Gastrocnemius medialis (tissue), 4 donors: ENCODE measurements around the gene LRRC59.

Experiments
- CTCF ChIP-seq, 5 experiments: fragments of 450-650 bp in 3 of 5; fragments of 200-600 bp in 2 of 5; sonication (generic) in 2 of 5; IDR thresholded peaks in 4 of 5; conservative IDR thresholded peaks in 1 of 5; 1 replicate in 4 of 5; 2 replicates in 1 of 5; pipeline ENCODE4 v1.5.1; 2016 to 2019; ENCODE audit warnings: antibody characterized with exemption in 5 of 5, mild to moderate bottlenecking in 3 of 5, moderate library complexity in 3 of 5
- POLR2A ChIP-seq, 2 donors: fragments of 450-650 bp; IDR thresholded peaks; one replicate each; pipeline ENCODE4 v1.6.1; 2017; ENCODE audit warnings: antibody characterized with exemption in 2 of 2, mild to moderate bottlenecking in 2 of 2, moderate library complexity in 2 of 2

- no peak for TF ChIP-seq CTCF (IDR thresholded peaks at IDR 0.05 in 4 of 5, conservative IDR thresholded peaks at IDR 0.05 in 1 of 5)
- TF ChIP-seq POLR2A (IDR thresholded peaks at IDR 0.05): no peak
Measured at GRCh38 chr17:50364061-50364458, 33.3 kb downstream of the LRRC59 start.
